Hematopoietic multipotent progenitor cell treated with erythropoietin and hydrocortisone succinate and interleukin-3 and kit ligand, for 17 days (in vitro differentiated cells): ENCODE data around the gene IFNA16.
"Not testable (repeated sequence)": the region's sequence is repeated elsewhere in the genome, so short reads cannot be mapped to it uniquely, and the experiment has no call there.

Source experiments
- DNase-seq: peaks from one replicate; pipeline ENCODE4 v3.0.0-alpha.2; 2015; ENCODE audit warnings: low spot score

Gene IFNA16

DNA sequence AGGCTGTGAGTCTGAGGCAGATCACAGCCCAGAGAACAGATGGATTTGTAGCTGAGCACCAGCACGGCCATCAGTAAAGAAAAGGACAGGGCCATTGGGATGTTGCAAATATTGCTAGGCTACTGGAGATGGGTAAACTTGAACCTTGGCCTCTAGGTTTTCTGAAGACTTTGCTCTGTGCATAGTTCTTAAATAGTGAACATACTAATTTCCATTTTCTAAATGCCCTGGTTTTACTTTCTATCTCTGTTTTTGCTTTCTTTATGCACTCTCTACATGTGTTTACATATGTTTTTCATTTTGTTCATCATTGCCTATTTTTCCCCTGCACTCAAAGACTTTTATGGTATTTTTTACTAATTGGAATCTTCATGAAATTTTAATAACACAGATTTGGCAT, at the start of gene IFNA16:
TSS of gene IFNA16 (minus strand) at position 101 of the 400 bp plus-strand sequence. CDS start at position 95, 6 bp downstream.
- not testable (repeated sequence) for DNase-seq

- DNase-seq = no peak
Measured at GRCh38 chr9:21265421-21266189, 48.5 kb upstream of the IFNA16 start.

DNA sequence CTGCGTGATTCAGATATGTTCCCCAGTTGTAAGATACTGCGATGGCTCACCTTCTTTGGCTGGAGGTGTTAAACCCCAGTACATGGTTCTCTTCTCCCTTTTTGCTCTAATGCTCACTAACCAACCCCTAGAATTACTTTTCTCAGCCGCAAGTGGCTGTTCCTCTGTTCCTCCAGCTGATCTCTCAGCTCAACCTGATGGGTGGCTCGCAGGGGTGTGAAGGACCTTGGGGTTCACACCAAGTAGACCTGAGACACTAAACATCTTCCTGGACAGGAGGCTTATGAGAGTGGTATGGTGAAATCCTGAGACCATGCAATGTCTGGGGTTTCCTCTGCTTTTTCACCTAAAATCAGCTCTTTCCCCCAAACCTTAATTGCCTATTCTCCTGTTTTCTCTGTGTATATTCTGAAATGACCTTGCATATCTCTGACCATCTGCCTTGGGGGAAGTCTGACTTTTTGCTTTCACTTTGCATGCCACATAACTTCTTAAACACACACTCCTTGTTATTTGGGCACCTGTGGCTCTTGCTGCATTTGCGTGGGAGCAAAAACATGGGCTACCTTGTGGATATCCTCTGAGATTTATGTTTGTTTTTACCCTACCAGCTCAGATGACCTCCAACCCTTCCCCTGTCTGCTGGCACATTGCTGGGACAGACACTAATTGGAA, 38.6 kb upstream of the IFNA16 start:
- no peak for DNase-seq

- no peak for DNase-seq
Measured at GRCh38 chr9:21252721-21253547, 35.8 kb upstream of the IFNA16 start.

DNA sequence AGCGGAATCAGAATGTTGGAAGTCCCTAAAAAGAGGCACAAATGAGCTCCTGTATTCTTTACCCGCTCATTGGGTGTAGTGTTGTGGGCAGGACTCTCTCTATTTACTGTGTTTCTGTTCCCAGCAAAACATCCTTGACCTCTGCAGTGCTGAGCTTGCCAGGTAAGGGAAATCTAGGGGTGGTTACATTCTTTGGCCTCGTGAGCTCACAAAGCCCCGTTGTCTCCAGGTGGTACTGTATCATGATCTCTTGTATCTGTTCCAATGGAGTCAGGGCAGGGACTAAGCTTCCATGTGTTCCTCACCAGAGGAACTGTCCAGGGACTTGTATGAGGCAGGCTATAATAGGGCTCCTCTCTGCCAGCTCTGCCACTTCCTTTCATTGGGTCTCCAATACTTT, 34.5 kb upstream of the IFNA16 start:
- DNase-seq = no peak

- no peak for DNase-seq
Measured at GRCh38 chr9:21251190-21251589, 34.1 kb upstream of the IFNA16 start.

- no peak for DNase-seq
Measured at GRCh38 chr9:21244836-21245235, 27.7 kb upstream of the IFNA16 start.

GRCh38 chr9:21239911-21240310, 22.8 kb upstream of the IFNA16 start, which contains the start of gene IFNA14:
Gene IFNA14 (minus strand): TSS chr9:21240005. CDS start chr9:21239935, 70 bp downstream.
- DNase-seq = no peak

GRCh38 chr9:21236360-21236714, 19.2 kb upstream of the IFNA16 start:
- DNase-seq = not testable (repeated sequence)

DNA sequence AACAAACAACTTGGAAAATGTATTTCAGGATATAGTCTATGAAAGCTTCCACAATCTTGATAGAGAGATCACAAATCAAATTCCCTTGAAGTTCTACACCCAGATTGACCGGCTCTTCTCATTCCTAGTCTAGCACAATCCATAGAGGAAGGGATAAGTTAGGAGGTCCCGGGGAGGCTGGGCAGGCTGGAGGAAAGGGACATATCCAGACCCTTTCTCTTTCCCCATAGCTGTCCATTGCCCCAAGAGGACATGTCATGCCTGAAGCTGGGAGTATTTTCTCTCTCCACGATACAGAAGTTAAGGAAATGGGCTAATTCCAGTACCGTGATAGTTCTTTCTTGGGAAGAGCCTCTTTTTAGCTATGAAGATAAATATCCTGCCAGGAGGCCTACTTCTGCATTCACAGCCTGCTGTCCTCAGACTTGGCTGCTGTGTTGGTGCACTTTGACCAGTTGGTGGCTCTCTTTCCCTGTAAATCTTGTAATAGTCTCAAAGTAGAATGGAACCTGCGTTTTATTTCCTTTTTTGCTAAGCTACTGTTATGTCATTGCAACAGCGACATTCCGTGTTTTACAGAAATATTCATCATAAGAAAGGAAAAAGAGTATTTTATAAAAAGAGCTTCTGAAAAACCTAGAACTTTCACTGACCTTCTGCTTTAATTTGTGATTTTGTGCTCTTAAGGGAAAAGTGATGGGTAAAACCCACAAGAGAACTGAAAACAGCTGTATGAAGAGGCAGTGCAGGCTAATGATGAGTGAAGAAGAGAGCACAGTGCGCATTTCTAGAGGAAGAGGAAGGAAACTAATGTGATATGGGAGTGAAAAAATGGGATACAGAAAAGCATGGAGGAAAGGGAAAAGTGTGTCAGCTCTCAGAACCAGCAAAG, 18.6 kb upstream of the IFNA16 start:
- not testable (repeated sequence) for DNase-seq

DNA sequence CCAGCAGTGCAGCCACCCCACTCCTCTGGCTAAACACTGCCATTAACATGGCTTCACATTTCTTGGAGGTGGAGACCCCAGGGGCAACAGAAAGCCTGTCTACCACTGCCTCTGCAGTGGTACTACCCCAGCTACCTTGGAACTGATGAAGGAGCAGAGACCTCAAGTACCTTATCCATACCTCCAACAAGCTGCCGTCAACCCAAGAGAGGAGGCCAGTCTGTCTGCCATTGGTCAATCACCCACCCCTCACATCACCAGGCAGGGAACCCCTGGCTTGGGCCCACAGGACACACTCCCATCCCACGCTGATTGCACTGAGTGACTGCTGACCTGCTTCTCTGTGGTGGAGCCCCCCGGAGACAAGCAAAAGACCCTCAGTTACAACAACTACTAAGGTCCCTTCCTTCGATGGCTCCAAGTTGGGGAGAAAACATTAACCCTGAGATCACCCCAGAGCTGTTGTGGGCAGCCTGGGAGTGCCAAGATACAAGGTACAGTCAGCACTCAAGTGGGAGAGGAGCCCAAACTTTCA, 17.1 kb upstream of the IFNA16 start:
- no peak for DNase-seq

- no peak for DNase-seq
Measured at GRCh38 chr9:21233258-21233657, 16.1 kb upstream of the IFNA16 start.

DNA sequence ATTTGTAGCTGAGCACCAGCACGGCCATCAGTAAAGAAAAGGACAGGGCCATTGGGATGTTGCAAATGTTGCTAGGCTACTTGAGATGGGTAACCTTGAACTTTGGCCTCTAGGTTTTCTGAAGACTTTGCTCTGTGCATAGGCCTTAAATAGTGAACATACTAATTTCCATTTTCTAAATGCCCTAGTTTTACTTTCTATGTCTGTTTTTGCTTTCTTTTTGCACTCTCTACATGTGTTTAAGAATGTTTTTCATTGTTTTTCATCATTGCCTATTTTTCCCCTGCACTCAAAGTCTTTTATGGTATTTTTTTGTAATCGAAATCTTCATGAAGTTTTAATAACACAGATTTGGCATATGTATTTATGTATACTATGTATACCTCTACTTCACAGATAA, 11.0 kb upstream of the IFNA16 start, which contains the start of gene IFNA17:
TSS of gene IFNA17 (minus strand) at position 101 of the 400 bp plus-strand sequence. CDS start at position 52, 49 bp downstream.
- no peak for DNase-seq

GRCh38 chr9:21213411-21214326, 3.4 kb downstream of the IFNA16 start:
- DNase-seq = not testable (repeated sequence)

DNA sequence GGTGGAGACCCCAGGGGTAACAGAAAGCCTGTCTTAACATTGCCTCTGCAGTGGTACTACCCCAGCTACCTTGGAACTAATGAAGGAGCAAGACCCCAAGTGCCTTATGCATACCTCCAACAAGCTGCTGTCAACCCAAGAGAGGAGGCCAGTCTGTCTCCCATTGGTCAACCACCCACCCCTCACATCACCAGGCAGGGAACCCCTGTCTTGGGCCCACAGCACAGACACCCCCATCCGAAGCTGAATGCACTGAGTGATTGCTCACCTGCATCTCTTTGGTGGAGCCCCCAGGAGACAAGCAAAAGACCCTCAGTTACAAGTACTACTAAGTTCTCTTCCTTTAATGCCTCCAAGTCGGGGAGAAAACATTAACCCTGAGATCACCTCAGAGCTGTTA, 5.0 kb downstream of the IFNA16 start:
- not testable (repeated sequence) for DNase-seq

DNA sequence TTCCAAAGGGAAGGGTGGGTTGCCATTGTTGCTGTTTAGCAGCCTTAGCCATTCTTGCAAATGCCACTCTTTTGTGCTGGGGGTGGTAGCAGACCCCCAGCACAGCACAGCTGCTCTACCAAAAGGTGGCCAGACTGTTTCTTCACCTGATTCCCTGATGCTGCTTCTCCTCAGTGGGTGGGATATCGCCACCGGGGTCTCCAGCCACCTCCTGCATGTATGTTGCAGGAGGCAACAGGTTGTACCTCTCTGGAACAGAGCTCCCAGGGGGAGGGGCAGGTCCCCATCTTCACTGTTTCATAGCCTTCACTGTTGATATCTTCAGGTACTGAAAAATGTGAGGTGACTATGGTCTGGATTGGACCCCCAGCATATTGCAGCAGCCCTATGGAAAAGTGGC, 6.3 kb downstream of the IFNA16 start:
- not testable (repeated sequence) for DNase-seq

- DNase-seq = no peak
Measured at GRCh38 chr9:21210311-21210710, 6.8 kb downstream of the IFNA16 start.

DNA sequence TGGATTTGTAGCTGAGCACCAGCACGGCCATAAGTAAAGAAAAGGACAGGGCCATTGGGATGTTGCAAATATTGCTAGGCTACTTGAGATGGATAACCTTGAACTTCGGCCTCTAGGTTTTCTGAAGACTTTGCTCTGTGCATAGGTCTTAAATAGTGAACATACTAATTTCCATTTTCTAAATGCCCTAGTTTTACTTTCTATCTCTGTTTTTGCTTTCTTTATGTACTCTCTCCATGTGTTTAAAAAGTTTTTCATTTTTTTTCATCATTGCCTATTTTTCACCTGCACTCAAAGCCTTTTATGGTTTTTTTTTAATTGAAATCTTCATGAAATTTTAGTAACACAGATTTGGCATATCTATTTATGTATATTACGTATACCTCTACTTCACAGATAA, 10.1 kb downstream of the IFNA16 start, which contains the start of gene IFNA10:
TSS of gene IFNA10 (minus strand) at position 101 of the 400 bp plus-strand sequence. CDS start at position 55, 46 bp downstream.
- not testable (repeated sequence) for DNase-seq

GRCh38 chr9:21205204-21205603, 11.9 kb downstream of the IFNA16 start:
- no peak for DNase-seq

- DNase-seq = not testable (repeated sequence)
Measured at GRCh38 chr9:21202105-21202504, 15.0 kb downstream of the IFNA16 start, which contains the start of gene IFNA7. Gene IFNA7 (minus strand): TSS chr9:21202205. CDS start chr9:21202165, 40 bp downstream.
